ENCODE measurements around the gene NOTO.

The NOTO gene

GRCh38 chr2:73225513-73226360, 23.4 kb downstream of the NOTO start:
- Histone ChIP-seq H3K27me3 (ENCODE audit: control insufficient read depth, insufficient read depth, low read length) (no peaks in the 10 kb centered on the region), H3K9ac (ENCODE audit: low read length) (no peak overlapping the region), H3K36me3 (ENCODE audit: control insufficient read depth, low read depth, low read length) (peaks cover 50% of the 10 kb centered on the region), H3K4me1 (ENCODE audit: control insufficient read depth, low read depth, low read length) (no peaks in the 10 kb centered on the region), H3K4me3 (ENCODE audit: low read length) (no peak overlapping the region), H3K27ac (ENCODE audit: low read length) (no peak overlapping the region), H3K9me3 (ENCODE audit: control insufficient read depth, low read depth, low read length) (no peaks in the 10 kb centered on the region)

GRCh38 chr2:73227086-73227485, 24.7 kb downstream of the NOTO start:
- Histone ChIP-seq H3K27ac (ENCODE audit: low read length) (no peak overlapping the region), H3K4me1 (ENCODE audit: control insufficient read depth, low read depth, low read length) (no peaks in the 10 kb centered on the region), H3K36me3 (ENCODE audit: control insufficient read depth, low read depth, low read length) (peaks cover 38% of the 10 kb centered on the region), H3K9me3 (ENCODE audit: control insufficient read depth, low read depth, low read length) (no peaks in the 10 kb centered on the region), H3K4me3 (ENCODE audit: low read length) (no peak overlapping the region), H3K9ac (ENCODE audit: low read length) (no peak overlapping the region), H3K27me3 (ENCODE audit: control insufficient read depth, insufficient read depth, low read length) (no peaks in the 10 kb centered on the region)

GRCh38 chr2:73228631-73229030, 26.3 kb downstream of the NOTO start:
- no peak overlapping the region for H3K4me3 ChIP-seq (ENCODE audit: low read length)
- no peaks in the 10 kb centered on the region for H3K4me1 ChIP-seq (ENCODE audit: control insufficient read depth, low read depth, low read length)
- H3K36me3 ChIP-seq (ENCODE audit: control insufficient read depth, low read depth, low read length): peaks cover 23% of the 10 kb centered on the region
- H3K27me3 ChIP-seq (ENCODE audit: control insufficient read depth, insufficient read depth, low read length): no peaks in the 10 kb centered on the region
- no peak overlapping the region for H3K27ac ChIP-seq (ENCODE audit: low read length)
- H3K9me3 ChIP-seq (ENCODE audit: control insufficient read depth, low read depth, low read length): no peaks in the 10 kb centered on the region
- no peak overlapping the region for H3K9ac ChIP-seq (ENCODE audit: low read length)

- H3K27ac ChIP-seq (ENCODE audit: low read length): no peak overlapping the region
- peak overlapping the region; percentile 11 for H3K9ac ChIP-seq (ENCODE audit: low read length)
Observed at GRCh38 chr2:73232403-73233153, 30.2 kb downstream of the NOTO start.

GRCh38 chr2:73233154-73233931, 31.0 kb downstream of the NOTO start, which contains the start of gene PRADC1:
Gene PRADC1, minus strand, starts transcription at chr2:73233239. Its CDS starts 79 bp downstream, at chr2:73233160.
- H3K4me1 ChIP-seq (ENCODE audit: control insufficient read depth, low read depth, low read length): peaks cover 13% of the 10 kb centered on the region
- H3K4me3 ChIP-seq (ENCODE audit: low read length): peak within 1 kb of the TSS; percentile 99
- H3K36me3 ChIP-seq (ENCODE audit: control insufficient read depth, low read depth, low read length): peaks cover 2% of the 10 kb centered on the region
- peak within 1 kb of the TSS; percentile 97 for H3K9ac ChIP-seq (ENCODE audit: low read length)
- no peak within 1 kb of the TSS for H3K27ac ChIP-seq (ENCODE audit: low read length)
- no peaks in the 10 kb centered on the region for H3K9me3 ChIP-seq (ENCODE audit: control insufficient read depth, low read depth, low read length)
- H3K27me3 ChIP-seq (ENCODE audit: control insufficient read depth, insufficient read depth, low read length): no peaks in the 10 kb centered on the region

More at GRCh38 chr2:73232403-73233153, 30.2 kb downstream of the NOTO start:
- no peaks in the 10 kb centered on the region for H3K9me3 ChIP-seq (ENCODE audit: control insufficient read depth, low read depth, low read length)
- no peaks in the 10 kb centered on the region for H3K36me3 ChIP-seq (ENCODE audit: control insufficient read depth, low read depth, low read length)
- H3K27me3 ChIP-seq (ENCODE audit: control insufficient read depth, insufficient read depth, low read length): no peaks in the 10 kb centered on the region
- H3K4me1 ChIP-seq (ENCODE audit: control insufficient read depth, low read depth, low read length): peaks cover 9% of the 10 kb centered on the region
- peak overlapping the region; percentile 99 for H3K4me3 ChIP-seq (ENCODE audit: low read length)

GRCh38 chr2:73233932-73234832, 31.8 kb downstream of the NOTO start, which contains the start of gene CCT7:
Gene CCT7, plus strand, starts transcription at chr2:73234308. Its CDS starts 71 bp downstream, at chr2:73234379.
- H3K4me3 ChIP-seq (ENCODE audit: low read length): peak within 1 kb of the TSS; percentile 99
- H3K27ac ChIP-seq (ENCODE audit: low read length): peak within 1 kb of the TSS; percentile 78
- H3K27me3 ChIP-seq (ENCODE audit: control insufficient read depth, insufficient read depth, low read length): no peaks in the 10 kb centered on the region
- H3K36me3 ChIP-seq (ENCODE audit: control insufficient read depth, low read depth, low read length): peaks cover 10% of the 10 kb centered on the region
- H3K9ac ChIP-seq (ENCODE audit: low read length): peak within 1 kb of the TSS; percentile 97
- no peaks in the 10 kb centered on the region for H3K9me3 ChIP-seq (ENCODE audit: control insufficient read depth, low read depth, low read length)
- peaks cover 15% of the 10 kb centered on the region for H3K4me1 ChIP-seq (ENCODE audit: control insufficient read depth, low read depth, low read length)

- Histone ChIP-seq H3K4me3 (ENCODE audit: low read length) (peak overlapping the region; percentile 99), H3K9me3 (ENCODE audit: control insufficient read depth, low read depth, low read length) (no peaks in the 10 kb centered on the region), H3K36me3 (ENCODE audit: control insufficient read depth, low read depth, low read length) (peaks cover 22% of the 10 kb centered on the region), H3K27me3 (ENCODE audit: control insufficient read depth, insufficient read depth, low read length) (no peaks in the 10 kb centered on the region), H3K9ac (ENCODE audit: low read length) (peak overlapping the region; percentile 97), H3K4me1 (ENCODE audit: control insufficient read depth, low read depth, low read length) (peaks cover 15% of the 10 kb centered on the region), H3K27ac (ENCODE audit: low read length) (no peak overlapping the region)
Observed at GRCh38 chr2:73235315-73236028, 33.1 kb downstream of the NOTO start.

GRCh38 chr2:73237168-73237567, 34.8 kb downstream of the NOTO start:
- Histone ChIP-seq H3K4me1 (ENCODE audit: control insufficient read depth, low read depth, low read length) (peaks cover 15% of the 10 kb centered on the region), H3K9ac (ENCODE audit: low read length) (no peak overlapping the region), H3K27ac (ENCODE audit: low read length) (no peak overlapping the region), H3K36me3 (ENCODE audit: control insufficient read depth, low read depth, low read length) (peaks cover 34% of the 10 kb centered on the region), H3K27me3 (ENCODE audit: control insufficient read depth, insufficient read depth, low read length) (no peaks in the 10 kb centered on the region), H3K4me3 (ENCODE audit: low read length) (no peak overlapping the region), H3K9me3 (ENCODE audit: control insufficient read depth, low read depth, low read length) (no peaks in the 10 kb centered on the region)

GRCh38 chr2:73238149-73238548, 35.8 kb downstream of the NOTO start:
- H3K9ac ChIP-seq (ENCODE audit: low read length): peak overlapping the region; percentile 44
- peaks cover 15% of the 10 kb centered on the region for H3K4me1 ChIP-seq (ENCODE audit: control insufficient read depth, low read depth, low read length)
- no peaks in the 10 kb centered on the region for H3K9me3 ChIP-seq (ENCODE audit: control insufficient read depth, low read depth, low read length)
- H3K27me3 ChIP-seq (ENCODE audit: control insufficient read depth, insufficient read depth, low read length): no peaks in the 10 kb centered on the region
- peaks cover 42% of the 10 kb centered on the region for H3K36me3 ChIP-seq (ENCODE audit: control insufficient read depth, low read depth, low read length)
- peak overlapping the region; percentile 6 for H3K27ac ChIP-seq (ENCODE audit: low read length)
- peak overlapping the region; percentile 34 for H3K4me3 ChIP-seq (ENCODE audit: low read length)

GRCh38 chr2:73238976-73239375, 36.6 kb downstream of the NOTO start:
- Histone ChIP-seq H3K27me3 (ENCODE audit: control insufficient read depth, insufficient read depth, low read length) (no peaks in the 10 kb centered on the region), H3K27ac (ENCODE audit: low read length) (no peak overlapping the region), H3K4me1 (ENCODE audit: control insufficient read depth, low read depth, low read length) (peaks cover 15% of the 10 kb centered on the region), H3K36me3 (ENCODE audit: control insufficient read depth, low read depth, low read length) (peaks cover 49% of the 10 kb centered on the region), H3K4me3 (ENCODE audit: low read length) (no peak overlapping the region), H3K9ac (ENCODE audit: low read length) (no peak overlapping the region), H3K9me3 (ENCODE audit: control insufficient read depth, low read depth, low read length) (no peaks in the 10 kb centered on the region)

Data from iPS-18a (cell line).